WTC11 (cell line): ENCODE measurements around the gene NUP98. TPM values are rescaled to one million over a fixed set of nuclear protein-coding genes. Genes with fewer than 3 reads are reported as not detected.

Experiments
- ATAC-seq: fragments of 200-7000 bp; cut with Tn5 transposase; 2 replicates; pipeline ENCODE4 v1.10.0; 2021; ENCODE audit warnings: mild to moderate bottlenecking, moderate library complexity
- CTCF ChIA-PET: fragments of 300-600 bp; sonication (Branson Sonifier 250); formaldehyde crosslinking; loops from one replicate; lab custom pipeline; 2021; ENCODE audit warnings: antibody characterized with exemption; lab: Charles Lee
- POLR2A ChIA-PET: fragments of 350-600 bp; sonication (Branson Sonifier 250); formaldehyde crosslinking; loops from one replicate; lab custom pipeline; 2021; ENCODE audit warnings: antibody characterized with exemption; lab: Charles Lee
- DNase-seq: peaks from one replicate; pipeline ENCODE4 v3.0.0; 2021; ENCODE audit warnings: low spot score
- H3K27ac Mint-ChIP-seq: 2 replicates; pipeline ENCODE4 v1.8.0; 2021; ENCODE audit warnings: mixed read lengths
- H3K27me3 Mint-ChIP-seq: 2 replicates; pipeline ENCODE4 v1.8.0; 2021; ENCODE audit warnings: low read depth, mild to moderate bottlenecking, moderate library complexity, mixed read lengths
- H3K36me3 Mint-ChIP-seq: 2 replicates; pipeline ENCODE4 v1.8.0; 2021; ENCODE audit warnings: mixed read lengths
- H3K4me1 Mint-ChIP-seq: 2 replicates; pipeline ENCODE4 v1.8.0; 2022; ENCODE audit warnings: mixed read lengths
- H3K4me3 Mint-ChIP-seq: 2 replicates; pipeline ENCODE4 v1.8.0; 2021; ENCODE audit warnings: mild to moderate bottlenecking, moderate library complexity, mixed read lengths
- H3K9me3 Mint-ChIP-seq: 2 replicates; pipeline ENCODE4 v1.8.0; 2021; ENCODE audit warnings: mixed read lengths
- AR ChIP-seq: fragments of 250-450 bp; sonication (Bioruptor Pico); IDR thresholded peaks from 2 replicates; pipeline ENCODE4 v1.9.0; 2021; ENCODE audit warnings: mild to moderate bottlenecking
- ATF1 ChIP-seq: sonication (generic); formaldehyde crosslinking; IDR thresholded peaks from 2 replicates; pipeline ENCODE4 v1.8.1; 2023; ENCODE audit warnings: mild to moderate bottlenecking, moderate library complexity, missing genetic modification reagents
- CREM ChIP-seq: sonication (generic); formaldehyde crosslinking; IDR thresholded peaks from 2 replicates; pipeline ENCODE4 v1.8.1; 2022; ENCODE audit warnings: mild to moderate bottlenecking, missing genetic modification reagents, moderate library complexity
- CTCF ChIP-seq: fragments of 200-600 bp; IDR thresholded peaks from 2 replicates; pipeline ENCODE4 v1.8.0; 2022; ENCODE audit warnings: antibody characterized with exemption
- E2F1 ChIP-seq: sonication (generic); formaldehyde crosslinking; IDR thresholded peaks from 2 replicates; pipeline ENCODE4 v1.8.0; 2022; ENCODE audit warnings: mild to moderate bottlenecking, missing genetic modification reagents
- ELF4 ChIP-seq: sonication (generic); formaldehyde crosslinking; IDR thresholded peaks from 2 replicates; pipeline ENCODE4 v1.8.1; 2022; ENCODE audit warnings: low read depth, mild to moderate bottlenecking, moderate library complexity, missing genetic modification reagents
- EMX1 ChIP-seq: fragments of 250-450 bp; sonication (Bioruptor Pico); IDR thresholded peaks from 2 replicates; pipeline ENCODE4 v1.8.0; 2021; ENCODE audit warnings: mild to moderate bottlenecking
- ETV6 ChIP-seq: sonication (generic); formaldehyde crosslinking; IDR thresholded peaks from 2 replicates; pipeline ENCODE4 v1.8.1; 2022; ENCODE audit warnings: mild to moderate bottlenecking, missing genetic modification reagents
- HMGXB4 ChIP-seq: sonication (generic); formaldehyde crosslinking; IDR thresholded peaks from 2 replicates; pipeline ENCODE4 v1.8.1; 2023; ENCODE audit warnings: mild to moderate bottlenecking, moderate library complexity, missing genetic modification reagents
- MAX ChIP-seq: sonication (generic); formaldehyde crosslinking; IDR thresholded peaks from 2 replicates; pipeline ENCODE4 v1.8.0; 2022; ENCODE audit warnings: mild to moderate bottlenecking, missing genetic modification reagents
- NFATC4 ChIP-seq: fragments of 250-450 bp; sonication (Bioruptor Pico); IDR thresholded peaks from 2 replicates; pipeline ENCODE4 v1.9.0; 2021; ENCODE audit warnings: mild to moderate bottlenecking
- TEAD1 ChIP-seq: sonication (generic); formaldehyde crosslinking; IDR thresholded peaks from 2 replicates; pipeline ENCODE4 v1.8.0; 2022; ENCODE audit warnings: mild to moderate bottlenecking, missing genetic modification reagents
- TEAD4 ChIP-seq: sonication (generic); formaldehyde crosslinking; IDR thresholded peaks from 2 replicates; pipeline ENCODE4 v1.8.0; 2022; ENCODE audit warnings: mild to moderate bottlenecking, missing genetic modification reagents
- USF2 ChIP-seq: sonication (generic); formaldehyde crosslinking; IDR thresholded peaks from 2 replicates; pipeline ENCODE4 v1.8.1; 2023; ENCODE audit warnings: mild to moderate bottlenecking, missing genetic modification reagents, moderate library complexity
- ZNF138 ChIP-seq: sonication (generic); formaldehyde crosslinking; conservative IDR thresholded peaks from 2 replicates; pipeline ENCODE4 v1.8.1; 2022; ENCODE audit warnings: mild to moderate bottlenecking, moderate library complexity, missing genetic modification reagents
- ZNF232 ChIP-seq: sonication (generic); formaldehyde crosslinking; IDR thresholded peaks from 2 replicates; pipeline ENCODE4 v1.8.0; 2022; ENCODE audit warnings: mild to moderate bottlenecking, missing genetic modification reagents
- ZNF317 ChIP-seq: sonication (generic); formaldehyde crosslinking; IDR thresholded peaks from 2 replicates; pipeline ENCODE4 v1.8.1; 2023; ENCODE audit warnings: low read depth, mild to moderate bottlenecking, moderate library complexity, missing genetic modification reagents, borderline replicate concordance
- ZNF416 ChIP-seq: fragments of 250-450 bp; sonication (Bioruptor Pico); IDR thresholded peaks from 2 replicates; pipeline ENCODE4 v1.9.0; 2021; ENCODE audit warnings: mild to moderate bottlenecking, inconsistent platforms
- total RNA-seq: library from RNA; stranded (reverse); gene quantifications from 3 replicates; pipeline ENCODE4 v1.2.3, GENCODE V29; 2021
- TF ChIP-seq, protein P1 (sequence below): sonication (generic); formaldehyde crosslinking; conservative IDR thresholded peaks from 2 replicates; pipeline ENCODE4 v1.8.1; 2023; ENCODE audit warnings: mild to moderate bottlenecking, low read depth, missing genetic modification reagents, moderate library complexity
- TF ChIP-seq, protein P2 (sequence below): sonication (generic); formaldehyde crosslinking; IDR thresholded peaks from 2 replicates; pipeline ENCODE4 v1.8.1; 2022; ENCODE audit warnings: missing genetic modification reagents, borderline replicate concordance

The NUP98 gene
- total RNA-seq, 1 experiment from 2014 or later, result 81.4 TPM

DNA sequence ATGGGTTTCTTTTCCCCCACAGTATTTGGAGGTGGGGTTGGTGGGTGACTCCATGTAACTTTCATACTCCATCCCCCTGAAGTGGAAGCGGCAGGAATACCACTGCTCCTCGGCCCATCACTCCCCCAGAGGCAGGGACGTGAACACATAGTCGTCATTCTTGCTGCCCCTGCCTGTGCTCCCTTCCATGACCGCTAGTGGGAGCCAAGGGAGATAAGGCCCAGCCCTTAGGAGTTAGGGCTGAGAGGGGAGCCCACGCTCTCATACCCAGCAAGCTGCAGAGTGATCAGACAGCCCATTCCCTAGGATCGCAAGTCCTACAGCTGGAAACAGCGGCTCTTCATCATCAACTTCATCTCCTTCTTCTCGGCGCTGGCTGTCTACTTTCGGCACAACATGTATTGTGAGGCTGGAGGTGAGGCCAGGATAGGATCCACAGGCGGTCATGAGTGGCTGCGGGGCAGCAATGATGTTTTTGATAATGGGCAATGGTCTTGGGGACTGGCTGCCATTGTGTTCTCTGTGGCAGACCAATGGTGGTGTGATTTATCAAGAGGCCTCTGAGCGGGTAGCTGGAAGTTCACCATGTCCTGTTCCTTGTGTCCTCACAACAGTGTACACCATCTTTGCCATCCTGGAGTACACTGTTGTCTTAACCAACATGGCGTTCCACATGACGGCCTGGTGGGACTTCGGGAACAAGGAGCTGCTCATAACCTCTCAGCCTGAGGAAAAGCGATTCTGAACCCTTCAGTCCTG, 27.5 kb upstream of the NUP98 start:
- H3K4me1 Mint-ChIP-seq, result peaks cover 41% of the 10 kb centered on the region
- ATAC-seq (peak; percentile 92), DNase-seq (peak; percentile 94)
- no peak overlapping the region for H3K4me3 Mint-ChIP-seq
- peak overlapping the region; percentile 26 for H3K27ac Mint-ChIP-seq
- no peaks in the 10 kb centered on the region for H3K27me3 Mint-ChIP-seq
- no peaks in the 10 kb centered on the region for H3K9me3 Mint-ChIP-seq
- ChIA-PET POLR2A (interaction anchor here (0.5 to 1.0 kb wide), 2 partner anchors 14 to 669 kb away, joined by 3 to 4 read pairs; no protein-coding TSS in a partner anchor), CTCF (interaction anchor here (0.6 to 3.3 kb wide), 17 partner anchors 8 to 248 kb away, joined by 3 to 71 read pairs (median 4); partner anchors contain the start of genes PGAP2, RHOG and STIM1)
- peaks cover 28% of the 10 kb centered on the region for H3K36me3 Mint-ChIP-seq
- TF ChIP-seq ZNF232 (CRISPR knock-in tag) (0 out of 2 replicates have a peak, but pooled peaks have one; percentile 40), NFATC4 (CRISPR knock-in tag) (no peak), USF2 (no peak), ZNF317 (CRISPR knock-in tag) (0 out of 2 replicates have a peak, but pooled peaks have one; percentile 35), EMX1 (CRISPR knock-in tag) (peak; percentile 31; the same call in 1 of the 2 replicates), TEAD4 (CRISPR knock-in tag) (no peak), HMGXB4 (0 out of 2 replicates have a peak, but pooled peaks have one; percentile 24), CTCF (peak; percentile 87), ZNF138 (CRISPR knock-in tag) (no peak), ETV6 (CRISPR knock-in tag) (peak; percentile 65; the same call in 1 of the 2 replicates), E2F1 (no peak), ELF4 (CRISPR knock-in tag) (no peak), MAX (CRISPR knock-in tag) (0 out of 2 replicates have a peak, but pooled peaks have one; percentile 54), ATF1 (CRISPR knock-in tag) (no peak), CREM (CRISPR knock-in tag) (0 out of 2 replicates have a peak, but pooled peaks have one; percentile 26), ZNF416 (CRISPR knock-in tag) (no peak), AR (CRISPR knock-in tag) (0 out of 2 replicates have a peak, but pooled peaks have one; percentile 65), TEAD1 (CRISPR knock-in tag) (peak; percentile 64; the same call in 1 of the 2 replicates)
- TF ChIP-seq, protein P1, sequence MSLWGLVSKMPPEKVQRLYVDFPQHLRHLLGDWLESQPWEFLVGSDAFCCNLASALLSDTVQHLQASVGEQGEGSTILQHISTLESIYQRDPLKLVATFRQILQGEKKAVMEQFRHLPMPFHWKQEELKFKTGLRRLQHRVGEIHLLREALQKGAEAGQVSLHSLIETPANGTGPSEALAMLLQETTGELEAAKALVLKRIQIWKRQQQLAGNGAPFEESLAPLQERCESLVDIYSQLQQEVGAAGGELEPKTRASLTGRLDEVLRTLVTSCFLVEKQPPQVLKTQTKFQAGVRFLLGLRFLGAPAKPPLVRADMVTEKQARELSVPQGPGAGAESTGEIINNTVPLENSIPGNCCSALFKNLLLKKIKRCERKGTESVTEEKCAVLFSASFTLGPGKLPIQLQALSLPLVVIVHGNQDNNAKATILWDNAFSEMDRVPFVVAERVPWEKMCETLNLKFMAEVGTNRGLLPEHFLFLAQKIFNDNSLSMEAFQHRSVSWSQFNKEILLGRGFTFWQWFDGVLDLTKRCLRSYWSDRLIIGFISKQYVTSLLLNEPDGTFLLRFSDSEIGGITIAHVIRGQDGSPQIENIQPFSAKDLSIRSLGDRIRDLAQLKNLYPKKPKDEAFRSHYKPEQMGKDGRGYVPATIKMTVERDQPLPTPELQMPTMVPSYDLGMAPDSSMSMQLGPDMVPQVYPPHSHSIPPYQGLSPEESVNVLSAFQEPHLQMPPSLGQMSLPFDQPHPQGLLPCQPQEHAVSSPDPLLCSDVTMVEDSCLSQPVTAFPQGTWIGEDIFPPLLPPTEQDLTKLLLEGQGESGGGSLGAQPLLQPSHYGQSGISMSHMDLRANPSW (CRISPR knock-in tag), result no peak
- TF ChIP-seq, protein P2, sequence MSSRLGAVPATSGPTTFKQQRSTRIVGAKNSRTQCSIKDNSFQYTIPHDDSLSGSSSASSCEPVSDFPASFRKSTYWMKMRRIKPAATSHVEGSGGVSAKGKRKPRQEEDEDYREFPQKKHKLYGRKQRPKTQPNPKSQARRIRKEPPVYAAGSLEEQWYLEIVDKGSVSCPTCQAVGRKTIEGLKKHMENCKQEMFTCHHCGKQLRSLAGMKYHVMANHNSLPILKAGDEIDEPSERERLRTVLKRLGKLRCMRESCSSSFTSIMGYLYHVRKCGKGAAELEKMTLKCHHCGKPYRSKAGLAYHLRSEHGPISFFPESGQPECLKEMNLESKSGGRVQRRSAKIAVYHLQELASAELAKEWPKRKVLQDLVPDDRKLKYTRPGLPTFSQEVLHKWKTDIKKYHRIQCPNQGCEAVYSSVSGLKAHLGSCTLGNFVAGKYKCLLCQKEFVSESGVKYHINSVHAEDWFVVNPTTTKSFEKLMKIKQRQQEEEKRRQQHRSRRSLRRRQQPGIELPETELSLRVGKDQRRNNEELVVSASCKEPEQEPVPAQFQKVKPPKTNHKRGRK (CRISPR knock-in tag), result no peak
